ENCODE data around the gene TXNDC2. TPM values are rescaled to one million over a fixed set of nuclear protein-coding genes. Genes with fewer than 3 reads are reported as not detected.

The TXNDC2 gene
- total and polyA plus RNA-seq, 2 of the 4 experiments (the other 2 are of a cell fraction), result 0.18 TPM; not detected in 1

- Histone ChIP-seq H4K91ac (ENCODE audit: insufficient read depth, low read depth, low read length) (no peak overlapping the region), H4K5ac (ENCODE audit: low read depth, low read length) (no peak overlapping the region), H2AFZ (replicated peaks; ENCODE audit: low read length, poor library complexity) (no peak overlapping the region), H3K36me3 (ENCODE audit: control insufficient read depth, insufficient read depth, low read length) (no peaks in the 10 kb centered on the region), H3K9ac (ENCODE audit: low read depth, low read length) (no peak overlapping the region), H2AK5ac (ENCODE audit: low read depth, low read length) (no peak overlapping the region), H3K9me1 (ENCODE audit: insufficient read depth, low read length) (no peaks in the 10 kb centered on the region), H3K18ac (ENCODE audit: low read depth, low read length) (no peak overlapping the region), H2BK15ac (ENCODE audit: low read depth, low read length) (no peak overlapping the region), H3K27ac (ENCODE audit: insufficient read depth, low read length) (no peak overlapping the region), H2BK120ac (ENCODE audit: low read depth, low read length) (no peak overlapping the region), H3K4me1 (ENCODE audit: control insufficient read depth, insufficient read depth, low read length) (peaks cover 1% of the 10 kb centered on the region; the same call in 1 of the 2 replicates), H3K4ac (ENCODE audit: low read depth, low read length) (no peak overlapping the region), H2BK20ac (ENCODE audit: low read depth, low read length) (no peak overlapping the region), H4K8ac (ENCODE audit: low read depth in 2 of 2, low read length in 2 of 2) (no peak overlapping the region), H3K14ac (replicated peaks; ENCODE audit: low read depth, low read length) (no peak overlapping the region), H2AK9ac (replicated peaks; ENCODE audit: low read depth, low read length, poor library complexity) (no peak overlapping the region), H3K56ac (ENCODE audit: extremely low read depth, insufficient read depth, low read length) (no peak overlapping the region), H3K9me3 (ENCODE audit: control insufficient read depth, insufficient read depth, low read length) (no peaks in the 10 kb centered on the region), H2BK5ac (ENCODE audit: low read depth, low read length, poor library complexity, severe bottlenecking) (no peak overlapping the region), H4K20me1 (ENCODE audit: insufficient read depth, low read length) (no peaks in the 10 kb centered on the region), H3K4me3 (ENCODE audit: insufficient read depth, low read depth, low read length) (no peak overlapping the region), H3K4me2 (ENCODE audit: low read depth, low read length) (no peak overlapping the region), H3K79me1 (ENCODE audit: low read depth in 1 of 2, low read length in 2 of 2) (no peaks in the 10 kb centered on the region), H3K27me3 (ENCODE audit: control insufficient read depth, insufficient read depth, low read length) (no peaks in the 10 kb centered on the region), H3K23ac (ENCODE audit: low read depth, low read length) (no peak overlapping the region)
- BruUV-seq (replicated peaks), result no TSS peak
- ChIA-PET POLR2A (ENCODE audit: unreplicated experiment) (no interaction called here), CTCF (no interaction called here)
- intact Hi-C loops (cut with micrococcal nuclease) (no loop called here), in situ Hi-C loops (cut with MboI; ENCODE audit: low sequenced_read_pairs) (no loop called here), dilution Hi-C loops (cut with HindIII; ENCODE audit: low sequenced_read_pairs, unreplicated experiment) (no loop called here)
- 100% methylated on average over 1 of the region's 5 CpGs; no CpG with 5 or more reads in 1 of the 2 experiments for WGBS, 2 experiments (ENCODE audit: extremely low coverage in 2 of 2, insufficient read length in 1 of 2)
- TF ChIP-seq MXI1 (IDR thresholded peaks at IDR 0.05; ENCODE audit: borderline replicate concordance, low read depth, low read length) (no peak), USF2 (IDR thresholded peaks at IDR 0.05; ENCODE audit: low read depth, low read length) (no peak), FOS (IDR thresholded peaks at IDR 0.05; ENCODE audit: low read depth, low read length) (no peak), NFE2L2 (IDR thresholded peaks at IDR 0.05; ENCODE audit: low read depth, low read length) (no peak), CTCF (conservative IDR thresholded peaks at IDR 0.05; ENCODE audit: low read depth, low read length) (no peak), RAD21 (IDR thresholded peaks at IDR 0.05; ENCODE audit: low read length) (no peak), POLR2A (IDR thresholded peaks at IDR 0.05; ENCODE audit: low read depth, low read length) (no peak), ELK1 (IDR thresholded peaks at IDR 0.05; ENCODE audit: borderline replicate concordance, low read depth, low read length) (no peak), SMC3 (IDR thresholded peaks at IDR 0.05; ENCODE audit: low read depth, low read length) (no peak), MAFK (IDR thresholded peaks at IDR 0.05; ENCODE audit: low read depth, low read length) (no peak), CHD1 (IDR thresholded peaks at IDR 0.05; ENCODE audit: low read depth, low read length) (no peak), RFX5 (IDR thresholded peaks at IDR 0.05; ENCODE audit: low read depth, low read length) (no peak), MAZ (IDR thresholded peaks at IDR 0.05; ENCODE audit: borderline replicate concordance, low read depth, low read length) (no peak), RCOR1 (IDR thresholded peaks at IDR 0.05; ENCODE audit: insufficient replicate concordance, low read length) (no peak), BHLHE40 (IDR thresholded peaks at IDR 0.05; ENCODE audit: low read depth, low read length) (no peak), CEBPB (IDR thresholded peaks at IDR 0.05; ENCODE audit: low read depth, low read length) (no peak)
- DNase-seq (no peak), ATAC-seq (ENCODE audit: low read depth) (no peak)
Measured at GRCh38 chr18:9887992-9888391, 2.2 kb downstream of the TXNDC2 start.
